GM23338 (cell line): Measurements from ENCODE around the gene ZMAT5.

ENCODE experiments used
- CTCF ChIP-seq, 2 experiments: fragments of 200-600 bp in 1 of 2; sonication (generic) in 1 of 2; conservative IDR thresholded peaks; 2 replicates each; pipeline versions ENCODE4 v1.5.1 to v1.6.1; 2016 to 2017; ENCODE audit warnings: antibody characterized with exemption in 2 of 2, low read depth in 2 of 2, mild to moderate bottlenecking in 2 of 2, moderate library complexity in 1 of 2
- EZH2 ChIP-seq: fragments of 200-600 bp; sonication (generic); IDR thresholded peaks from one replicate; pipeline ENCODE4 v1.8.0; 2017; ENCODE audit warnings: antibody characterized with exemption, mild to moderate bottlenecking, low read depth; ENCODE audit not compliant: unreplicated experiment
- EZH2phosphoT487 ChIP-seq: fragments of 200-600 bp; sonication (generic); IDR thresholded peaks from one replicate; pipeline ENCODE4 v1.8.1; 2018; ENCODE audit warnings: antibody characterized with exemption; ENCODE audit not compliant: unreplicated experiment
- POLR2AphosphoS5 ChIP-seq: IDR thresholded peaks from 2 replicates; pipeline ENCODE4 v1.6.1; 2016; ENCODE audit warnings: antibody characterized with exemption, low read depth
- TF ChIP-seq, protein P1 (sequence below): IDR thresholded peaks from one replicate; pipeline ENCODE4 v1.6.1; 2018; ENCODE audit warnings: antibody characterized with exemption; ENCODE audit not compliant: unreplicated experiment

DNA sequence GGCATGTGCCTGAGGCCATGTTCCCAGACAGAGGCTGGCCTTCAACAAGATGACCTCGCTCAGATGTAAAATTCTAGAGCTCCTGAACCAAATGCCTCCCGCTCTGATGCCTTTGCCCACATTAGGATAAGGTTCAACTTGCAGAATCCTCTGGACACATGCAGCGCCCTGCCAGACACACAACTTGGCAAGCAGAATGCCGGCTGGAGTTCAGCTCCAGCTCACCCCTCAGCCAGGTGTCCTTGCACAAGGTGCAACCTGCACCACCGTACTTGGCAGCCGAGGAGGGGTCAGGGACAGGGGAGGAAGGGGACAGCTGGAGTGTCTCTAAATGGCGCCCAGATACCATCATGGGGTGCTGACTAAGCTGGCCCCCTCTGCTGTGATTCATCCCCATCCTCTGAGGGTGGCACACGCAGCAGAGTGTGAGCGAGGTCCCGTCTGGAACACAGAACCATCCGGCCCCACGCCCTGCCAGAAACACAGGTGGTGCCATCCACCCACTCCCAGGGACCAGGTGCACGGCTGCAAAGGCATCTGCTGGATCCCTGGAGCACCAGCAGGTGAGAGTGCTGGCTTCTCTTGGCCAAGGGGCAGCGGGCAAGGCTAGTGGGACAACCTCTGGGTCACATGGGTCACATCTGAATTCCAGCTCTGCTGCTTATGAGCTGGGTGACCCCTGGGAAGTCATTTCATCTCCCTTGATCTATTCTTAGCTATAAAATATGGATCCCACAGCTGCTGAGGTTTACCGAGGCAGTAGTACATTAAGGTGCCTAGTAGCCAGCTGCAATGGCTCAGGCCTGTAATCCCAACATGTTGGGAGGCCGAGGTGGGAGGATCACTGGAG, 12.8 kb downstream of the ZMAT5 start:
- TF ChIP-seq EZH2, result no peak
- no peak for TF ChIP-seq CTCF (conservative IDR thresholded peaks at IDR 0.05; ENCODE audit: low read depth in 2 of 2)
- TF ChIP-seq, protein P1, sequence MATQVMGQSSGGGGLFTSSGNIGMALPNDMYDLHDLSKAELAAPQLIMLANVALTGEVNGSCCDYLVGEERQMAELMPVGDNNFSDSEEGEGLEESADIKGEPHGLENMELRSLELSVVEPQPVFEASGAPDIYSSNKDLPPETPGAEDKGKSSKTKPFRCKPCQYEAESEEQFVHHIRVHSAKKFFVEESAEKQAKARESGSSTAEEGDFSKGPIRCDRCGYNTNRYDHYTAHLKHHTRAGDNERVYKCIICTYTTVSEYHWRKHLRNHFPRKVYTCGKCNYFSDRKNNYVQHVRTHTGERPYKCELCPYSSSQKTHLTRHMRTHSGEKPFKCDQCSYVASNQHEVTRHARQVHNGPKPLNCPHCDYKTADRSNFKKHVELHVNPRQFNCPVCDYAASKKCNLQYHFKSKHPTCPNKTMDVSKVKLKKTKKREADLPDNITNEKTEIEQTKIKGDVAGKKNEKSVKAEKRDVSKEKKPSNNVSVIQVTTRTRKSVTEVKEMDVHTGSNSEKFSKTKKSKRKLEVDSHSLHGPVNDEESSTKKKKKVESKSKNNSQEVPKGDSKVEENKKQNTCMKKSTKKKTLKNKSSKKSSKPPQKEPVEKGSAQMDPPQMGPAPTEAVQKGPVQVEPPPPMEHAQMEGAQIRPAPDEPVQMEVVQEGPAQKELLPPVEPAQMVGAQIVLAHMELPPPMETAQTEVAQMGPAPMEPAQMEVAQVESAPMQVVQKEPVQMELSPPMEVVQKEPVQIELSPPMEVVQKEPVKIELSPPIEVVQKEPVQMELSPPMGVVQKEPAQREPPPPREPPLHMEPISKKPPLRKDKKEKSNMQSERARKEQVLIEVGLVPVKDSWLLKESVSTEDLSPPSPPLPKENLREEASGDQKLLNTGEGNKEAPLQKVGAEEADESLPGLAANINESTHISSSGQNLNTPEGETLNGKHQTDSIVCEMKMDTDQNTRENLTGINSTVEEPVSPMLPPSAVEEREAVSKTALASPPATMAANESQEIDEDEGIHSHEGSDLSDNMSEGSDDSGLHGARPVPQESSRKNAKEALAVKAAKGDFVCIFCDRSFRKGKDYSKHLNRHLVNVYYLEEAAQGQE, result no peak
- TF ChIP-seq POLR2AphosphoS5, result no peak
- no peak for TF ChIP-seq EZH2phosphoT487
